ENCODE results near the gene ZDHHC5.
"Not testable (repeated sequence)": the region's sequence is repeated elsewhere in the genome, so short reads cannot be mapped to it uniquely, and the experiment has no call there.

ZDHHC5 gene

GRCh38 chr11:57648801-57649735 is 18.8 kb upstream of the ZDHHC5 start:
- H3K4me1 ChIP-seq (ENCODE audit: low read length) = peaks cover 34% of the 10 kb centered on the region
- TF ChIP-seq CTCF (IDR thresholded peaks at IDR 0.05; ENCODE audit: low read depth, low read length) = no peak
- TF ChIP-seq EZH2phosphoT487 (IDR thresholded peaks at IDR 0.05; ENCODE audit: low read depth) = no peak
- H3K79me2 ChIP-seq (ENCODE audit: low read length) = no peaks in the 10 kb centered on the region
- H4K20me1 ChIP-seq (ENCODE audit: insufficient read depth, low read length) = no peaks in the 10 kb centered on the region
- peak overlapping the region; percentile 72; the same call in 1 of the 2 replicates for H2AFZ ChIP-seq (ENCODE audit: low read depth, low read length)
- H3K36me3 ChIP-seq (replicated peaks; ENCODE audit: low read depth, low read length) = no peaks in the 10 kb centered on the region
- H3K9ac ChIP-seq (ENCODE audit: low read length) = peak overlapping the region; percentile 46
- peak overlapping the region; percentile 100 for H3K4me2 ChIP-seq (ENCODE audit: low read length)
- no peaks in the 10 kb centered on the region for H3K9me3 ChIP-seq (ENCODE audit: insufficient read depth, low read length)
- H3K27me3 ChIP-seq (ENCODE audit: low read depth, low read length) = peaks cover 29% of the 10 kb centered on the region
- peak overlapping the region; percentile 82 for H3K4me3 ChIP-seq (ENCODE audit: low read length)
- H3K27ac ChIP-seq (ENCODE audit: low read length) = no peak overlapping the region

- Histone ChIP-seq H4K20me1 (ENCODE audit: insufficient read depth, low read length) (no peaks in the 10 kb centered on the region), H3K4me1 (ENCODE audit: low read length) (peaks cover 27% of the 10 kb centered on the region), H3K36me3 (replicated peaks; ENCODE audit: low read depth, low read length) (no peaks in the 10 kb centered on the region), H2AFZ (ENCODE audit: low read depth, low read length) (peak within 1 kb of the TSS; percentile 72; the same call in 1 of the 2 replicates), H3K27me3 (ENCODE audit: low read depth, low read length) (peaks cover 29% of the 10 kb centered on the region), H3K4me2 (ENCODE audit: low read length) (peak within 1 kb of the TSS; percentile 100), H3K9ac (ENCODE audit: low read length) (peak within 1 kb of the TSS; percentile 46), H3K79me2 (ENCODE audit: low read length) (no peaks in the 10 kb centered on the region), H3K27ac (ENCODE audit: low read length) (no peak within 1 kb of the TSS), H3K4me3 (ENCODE audit: low read length) (peak within 1 kb of the TSS; percentile 82), H3K9me3 (ENCODE audit: insufficient read depth, low read length) (no peaks in the 10 kb centered on the region)
- TF ChIP-seq CTCF (IDR thresholded peaks at IDR 0.05; ENCODE audit: low read depth, low read length) = no peak
- TF ChIP-seq EZH2phosphoT487 (IDR thresholded peaks at IDR 0.05; ENCODE audit: low read depth) = no peak
Observed at GRCh38 chr11:57649826-57650738, 17.8 kb upstream of the ZDHHC5 start, which contains the start of gene YPEL4. Gene YPEL4 (minus strand): TSS chr11:57649912. CDS start chr11:57647107, 2,805 bp downstream.

- Histone ChIP-seq H3K4me1 (ENCODE audit: low read length) (peaks cover 21% of the 10 kb centered on the region), H3K27ac (ENCODE audit: low read length) (no peak overlapping the region), H3K4me2 (ENCODE audit: low read length) (no peak overlapping the region), H3K9me3 (ENCODE audit: insufficient read depth, low read length) (no peaks in the 10 kb centered on the region), H3K79me2 (ENCODE audit: low read length) (no peaks in the 10 kb centered on the region), H4K20me1 (ENCODE audit: insufficient read depth, low read length) (no peaks in the 10 kb centered on the region), H3K27me3 (ENCODE audit: low read depth, low read length) (peaks cover 29% of the 10 kb centered on the region), H3K4me3 (ENCODE audit: low read length) (no peak overlapping the region), H2AFZ (ENCODE audit: low read depth, low read length) (no peak overlapping the region), H3K36me3 (replicated peaks; ENCODE audit: low read depth, low read length) (no peaks in the 10 kb centered on the region), H3K9ac (ENCODE audit: low read length) (no peak overlapping the region)
- TF ChIP-seq CTCF (IDR thresholded peaks at IDR 0.05; ENCODE audit: low read depth, low read length) (no peak), EZH2phosphoT487 (IDR thresholded peaks at IDR 0.05; ENCODE audit: low read depth) (no peak)
Observed at GRCh38 chr11:57650739-57651090, 17.2 kb upstream of the ZDHHC5 start.

- Histone ChIP-seq H4K20me1 (ENCODE audit: insufficient read depth, low read length) (no peaks in the 10 kb centered on the region), H3K79me2 (ENCODE audit: low read length) (no peaks in the 10 kb centered on the region), H2AFZ (ENCODE audit: low read depth, low read length) (no peak overlapping the region), H3K9ac (ENCODE audit: low read length) (no peak overlapping the region), H3K27me3 (ENCODE audit: low read depth, low read length) (peaks cover 29% of the 10 kb centered on the region), H3K4me2 (ENCODE audit: low read length) (no peak overlapping the region), H3K4me1 (ENCODE audit: low read length) (peaks cover 21% of the 10 kb centered on the region), H3K4me3 (ENCODE audit: low read length) (no peak overlapping the region), H3K36me3 (replicated peaks; ENCODE audit: low read depth, low read length) (no peaks in the 10 kb centered on the region), H3K9me3 (ENCODE audit: insufficient read depth, low read length) (no peaks in the 10 kb centered on the region), H3K27ac (ENCODE audit: low read length) (no peak overlapping the region)
- TF ChIP-seq CTCF (IDR thresholded peaks at IDR 0.05; ENCODE audit: low read depth, low read length) = no peak
- no peak for TF ChIP-seq EZH2phosphoT487 (IDR thresholded peaks at IDR 0.05; ENCODE audit: low read depth)
Observed at GRCh38 chr11:57651408-57651807, 16.5 kb upstream of the ZDHHC5 start.

GRCh38 chr11:57652230-57652629 is 15.7 kb upstream of the ZDHHC5 start:
- H3K36me3 ChIP-seq (replicated peaks; ENCODE audit: low read depth, low read length); H3K4me3 ChIP-seq (ENCODE audit: low read length); H3K9me3 ChIP-seq (ENCODE audit: insufficient read depth, low read length); H4K20me1 ChIP-seq (ENCODE audit: insufficient read depth, low read length); H3K4me2 ChIP-seq (ENCODE audit: low read length); H3K27ac ChIP-seq (ENCODE audit: low read length); H2AFZ ChIP-seq (ENCODE audit: low read depth, low read length); H3K9ac ChIP-seq (ENCODE audit: low read length); H3K79me2 ChIP-seq (ENCODE audit: low read length): not testable (repeated sequence)
- Histone ChIP-seq H3K4me1 (ENCODE audit: low read length) (peaks cover 26% of the 10 kb centered on the region), H3K27me3 (ENCODE audit: low read depth, low read length) (peaks cover 21% of the 10 kb centered on the region)

All from OCI-LY3 (cell line).